ENCODE measurements around the gene DUS3L.

GRCh38 chr19:5827342-5827890 lies 36.5 kb upstream of the DUS3L start:
- TF ChIP-seq, protein P1, sequence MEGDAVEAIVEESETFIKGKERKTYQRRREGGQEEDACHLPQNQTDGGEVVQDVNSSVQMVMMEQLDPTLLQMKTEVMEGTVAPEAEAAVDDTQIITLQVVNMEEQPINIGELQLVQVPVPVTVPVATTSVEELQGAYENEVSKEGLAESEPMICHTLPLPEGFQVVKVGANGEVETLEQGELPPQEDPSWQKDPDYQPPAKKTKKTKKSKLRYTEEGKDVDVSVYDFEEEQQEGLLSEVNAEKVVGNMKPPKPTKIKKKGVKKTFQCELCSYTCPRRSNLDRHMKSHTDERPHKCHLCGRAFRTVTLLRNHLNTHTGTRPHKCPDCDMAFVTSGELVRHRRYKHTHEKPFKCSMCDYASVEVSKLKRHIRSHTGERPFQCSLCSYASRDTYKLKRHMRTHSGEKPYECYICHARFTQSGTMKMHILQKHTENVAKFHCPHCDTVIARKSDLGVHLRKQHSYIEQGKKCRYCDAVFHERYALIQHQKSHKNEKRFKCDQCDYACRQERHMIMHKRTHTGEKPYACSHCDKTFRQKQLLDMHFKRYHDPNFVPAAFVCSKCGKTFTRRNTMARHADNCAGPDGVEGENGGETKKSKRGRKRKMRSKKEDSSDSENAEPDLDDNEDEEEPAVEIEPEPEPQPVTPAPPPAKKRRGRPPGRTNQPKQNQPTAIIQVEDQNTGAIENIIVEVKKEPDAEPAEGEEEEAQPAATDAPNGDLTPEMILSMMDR (IDR thresholded peaks at IDR 0.05): no peak
- TF ChIP-seq POLR2A (IDR thresholded peaks at IDR 0.05): no peak
